ENCODE results near the gene PPIA.

GRCh38 chr7:44772440-44772839, 24.0 kb upstream of the PPIA start:
- TF ChIP-seq, protein P1, sequence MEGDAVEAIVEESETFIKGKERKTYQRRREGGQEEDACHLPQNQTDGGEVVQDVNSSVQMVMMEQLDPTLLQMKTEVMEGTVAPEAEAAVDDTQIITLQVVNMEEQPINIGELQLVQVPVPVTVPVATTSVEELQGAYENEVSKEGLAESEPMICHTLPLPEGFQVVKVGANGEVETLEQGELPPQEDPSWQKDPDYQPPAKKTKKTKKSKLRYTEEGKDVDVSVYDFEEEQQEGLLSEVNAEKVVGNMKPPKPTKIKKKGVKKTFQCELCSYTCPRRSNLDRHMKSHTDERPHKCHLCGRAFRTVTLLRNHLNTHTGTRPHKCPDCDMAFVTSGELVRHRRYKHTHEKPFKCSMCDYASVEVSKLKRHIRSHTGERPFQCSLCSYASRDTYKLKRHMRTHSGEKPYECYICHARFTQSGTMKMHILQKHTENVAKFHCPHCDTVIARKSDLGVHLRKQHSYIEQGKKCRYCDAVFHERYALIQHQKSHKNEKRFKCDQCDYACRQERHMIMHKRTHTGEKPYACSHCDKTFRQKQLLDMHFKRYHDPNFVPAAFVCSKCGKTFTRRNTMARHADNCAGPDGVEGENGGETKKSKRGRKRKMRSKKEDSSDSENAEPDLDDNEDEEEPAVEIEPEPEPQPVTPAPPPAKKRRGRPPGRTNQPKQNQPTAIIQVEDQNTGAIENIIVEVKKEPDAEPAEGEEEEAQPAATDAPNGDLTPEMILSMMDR (IDR thresholded peaks at IDR 0.05), result no peak
- TF ChIP-seq ZFX (IDR thresholded peaks at IDR 0.05; ENCODE audit: borderline replicate concordance), result no peak

Measured in 22Rv1 (cell line).